SK-N-SH treated with all-trans-retinoic acid at 6 μM for 48 hours (cell line): Measurements from ENCODE around the gene KLF13.

Experiments used
- ARNTL ChIP-seq: fragments of 450-650 bp; formaldehyde crosslinking; IDR thresholded peaks from 2 replicates; pipeline ENCODE4 v1.5.0; 2020; ENCODE audit warnings: low read depth, mild to moderate bottlenecking, moderate library complexity, borderline replicate concordance
- BACH2 ChIP-seq: fragments of 250-450 bp; sonication (Bioruptor Pico); IDR thresholded peaks from 2 replicates; pipeline ENCODE4 v1.9.0; 2021; ENCODE audit warnings: mild to moderate bottlenecking, borderline replicate concordance
- ESRRG ChIP-seq: fragments of 250-450 bp; sonication (Bioruptor Pico); IDR thresholded peaks from 2 replicates; pipeline ENCODE4 v1.6.1; 2021; ENCODE audit warnings: mild to moderate bottlenecking
- PATZ1 ChIP-seq: fragments of 250-450 bp; sonication (Bioruptor Pico); IDR thresholded peaks from 2 replicates; pipeline ENCODE4 v1.8.0; 2020; ENCODE audit warnings: mild to moderate bottlenecking, moderate library complexity, borderline replicate concordance
- POU6F1 ChIP-seq: fragments of 250-450 bp; sonication (Bioruptor Pico); IDR thresholded peaks from 2 replicates; pipeline ENCODE4 v1.8.0; 2021; ENCODE audit warnings: low read depth, mild to moderate bottlenecking, moderate library complexity, borderline replicate concordance
- PPARA ChIP-seq: fragments of 250-450 bp; sonication (Bioruptor Pico); IDR thresholded peaks from 2 replicates; pipeline ENCODE4 v1.5.0; 2020; ENCODE audit warnings: mild to moderate bottlenecking, borderline replicate concordance
- ZC3H10 ChIP-seq: fragments of 250-450 bp; sonication (Bioruptor Pico); IDR thresholded peaks from 2 replicates; pipeline ENCODE4 v1.5.1; 2021; ENCODE audit warnings: mild to moderate bottlenecking, moderate library complexity
- ZFP3 ChIP-seq: fragments of 250-450 bp; sonication (Bioruptor Pico); IDR thresholded peaks from 2 replicates; pipeline ENCODE4 v1.5.0; 2020; ENCODE audit warnings: mild to moderate bottlenecking, moderate library complexity
- ZFP30 ChIP-seq: fragments of 450-650 bp; formaldehyde crosslinking; IDR thresholded peaks from 2 replicates; pipeline ENCODE4 v1.5.0; 2022; ENCODE audit warnings: mild to moderate bottlenecking, moderate library complexity
- ZNF70 ChIP-seq: fragments of 450-650 bp; formaldehyde crosslinking; IDR thresholded peaks from 2 replicates; pipeline ENCODE4 v1.5.0; 2020; ENCODE audit warnings: mild to moderate bottlenecking, moderate library complexity
- ZNF8 ChIP-seq: fragments of 450-650 bp; formaldehyde crosslinking; IDR thresholded peaks from 2 replicates; pipeline ENCODE4 v1.5.0; 2020; ENCODE audit warnings: mild to moderate bottlenecking, moderate library complexity
- TF ChIP-seq, protein P1 (sequence below): fragments of 250-450 bp; sonication (Bioruptor Pico); IDR thresholded peaks from 2 replicates; pipeline ENCODE4 v1.5.1; 2021; ENCODE audit warnings: mild to moderate bottlenecking, moderate library complexity
- TF ChIP-seq, protein P2 (sequence below): fragments of 250-450 bp; sonication (Bioruptor Pico); IDR thresholded peaks from 2 replicates; pipeline ENCODE4 v1.5.1; 2020; ENCODE audit warnings: low read depth, mild to moderate bottlenecking, moderate library complexity

- TF ChIP-seq ARNTL (CRISPR knock-in tag) (no peak), ZFP30 (CRISPR knock-in tag) (no peak), ZFP3 (CRISPR knock-in tag) (no peak), ESRRG (CRISPR knock-in tag) (no peak), ZNF8 (CRISPR knock-in tag) (no peak), BACH2 (CRISPR knock-in tag) (no peak), ZNF70 (CRISPR knock-in tag) (no peak), PPARA (CRISPR knock-in tag) (no peak), POU6F1 (no peak), PATZ1 (no peak), ZC3H10 (no peak)
- TF ChIP-seq, protein P1, sequence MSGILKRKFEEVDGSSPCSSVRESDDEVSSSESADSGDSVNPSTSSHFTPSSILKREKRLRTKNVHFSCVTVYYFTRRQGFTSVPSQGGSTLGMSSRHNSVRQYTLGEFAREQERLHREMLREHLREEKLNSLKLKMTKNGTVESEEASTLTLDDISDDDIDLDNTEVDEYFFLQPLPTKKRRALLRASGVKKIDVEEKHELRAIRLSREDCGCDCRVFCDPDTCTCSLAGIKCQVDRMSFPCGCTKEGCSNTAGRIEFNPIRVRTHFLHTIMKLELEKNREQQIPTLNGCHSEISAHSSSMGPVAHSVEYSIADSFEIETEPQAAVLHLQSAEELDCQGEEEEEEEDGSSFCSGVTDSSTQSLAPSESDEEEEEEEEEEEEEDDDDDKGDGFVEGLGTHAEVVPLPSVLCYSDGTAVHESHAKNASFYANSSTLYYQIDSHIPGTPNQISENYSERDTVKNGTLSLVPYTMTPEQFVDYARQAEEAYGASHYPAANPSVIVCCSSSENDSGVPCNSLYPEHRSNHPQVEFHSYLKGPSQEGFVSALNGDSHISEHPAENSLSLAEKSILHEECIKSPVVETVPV (CRISPR knock-in tag): no peak
- TF ChIP-seq, protein P2, sequence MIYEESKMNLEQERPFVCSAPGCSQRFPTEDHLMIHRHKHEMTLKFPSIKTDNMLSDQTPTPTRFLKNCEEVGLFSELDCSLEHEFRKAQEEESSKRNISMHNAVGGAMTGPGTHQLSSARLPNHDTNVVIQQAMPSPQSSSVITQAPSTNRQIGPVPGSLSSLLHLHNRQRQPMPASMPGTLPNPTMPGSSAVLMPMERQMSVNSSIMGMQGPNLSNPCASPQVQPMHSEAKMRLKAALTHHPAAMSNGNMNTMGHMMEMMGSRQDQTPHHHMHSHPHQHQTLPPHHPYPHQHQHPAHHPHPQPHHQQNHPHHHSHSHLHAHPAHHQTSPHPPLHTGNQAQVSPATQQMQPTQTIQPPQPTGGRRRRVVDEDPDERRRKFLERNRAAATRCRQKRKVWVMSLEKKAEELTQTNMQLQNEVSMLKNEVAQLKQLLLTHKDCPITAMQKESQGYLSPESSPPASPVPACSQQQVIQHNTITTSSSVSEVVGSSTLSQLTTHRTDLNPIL: no peak
Observed at GRCh38 chr15:31309893-31310606, 16.6 kb upstream of the KLF13 start.
